ENCODE results near the gene STK32B.

The STK32B gene

GRCh38 chr4:5146248-5146647 is 95.0 kb downstream of the STK32B start:
- Histone ChIP-seq H3K36me3 (no peaks in the 10 kb centered on the region), H3K4me1 (ENCODE audit: control insufficient read depth in 1 of 2, insufficient read depth in 1 of 2, low read depth in 1 of 2, low read length in 1 of 2) (no peaks in the 10 kb centered on the region), H3K4me3 (ENCODE audit: low read depth in 1 of 2, low read length in 1 of 2) (no peak overlapping the region), H3K27me3 (no peaks in the 10 kb centered on the region), H3K27ac (no peak overlapping the region), H3K9me3 (no peaks in the 10 kb centered on the region)
- no peak for TF ChIP-seq CTCF (IDR thresholded peaks at IDR 0.05)

- Histone ChIP-seq H3K9me3 (no peaks in the 10 kb centered on the region), H3K27ac (no peak overlapping the region), H3K4me3 (ENCODE audit: low read depth in 1 of 2, low read length in 1 of 2) (no peak overlapping the region), H3K27me3 (no peaks in the 10 kb centered on the region), H3K36me3 (no peaks in the 10 kb centered on the region), H3K4me1 (ENCODE audit: control insufficient read depth in 1 of 2, insufficient read depth in 1 of 2, low read depth in 1 of 2, low read length in 1 of 2) (no peaks in the 10 kb centered on the region)
- TF ChIP-seq CTCF (IDR thresholded peaks at IDR 0.05), result no peak
Observed at GRCh38 chr4:5152521-5152920, 101.2 kb downstream of the STK32B start.

- no peaks in the 10 kb centered on the region for H3K4me1 ChIP-seq (ENCODE audit: control insufficient read depth in 1 of 2, insufficient read depth in 1 of 2, low read depth in 1 of 2, low read length in 1 of 2)
- H3K4me3 ChIP-seq (ENCODE audit: low read depth in 1 of 2, low read length in 1 of 2), result no peak overlapping the region
- no peaks in the 10 kb centered on the region for H3K36me3 ChIP-seq
- no peak overlapping the region for H3K27ac ChIP-seq
- no peaks in the 10 kb centered on the region for H3K27me3 ChIP-seq
- no peaks in the 10 kb centered on the region for H3K9me3 ChIP-seq
- no peak for TF ChIP-seq CTCF (IDR thresholded peaks at IDR 0.05)
Observed at GRCh38 chr4:5156682-5157081, 105.4 kb downstream of the STK32B start.

GRCh38 chr4:5157791-5158770 is 106.8 kb downstream of the STK32B start:
- Histone ChIP-seq H3K4me1 (ENCODE audit: control insufficient read depth in 1 of 2, insufficient read depth in 1 of 2, low read depth in 1 of 2, low read length in 1 of 2) (no peaks in the 10 kb centered on the region), H3K36me3 (no peaks in the 10 kb centered on the region), H3K9me3 (no peaks in the 10 kb centered on the region), H3K27me3 (no peaks in the 10 kb centered on the region), H3K27ac (no peak overlapping the region), H3K4me3 (ENCODE audit: low read depth in 1 of 2, low read length in 1 of 2) (no peak overlapping the region)
- no peak for TF ChIP-seq CTCF (IDR thresholded peaks at IDR 0.05)

GRCh38 chr4:5158825-5159224 is 107.5 kb downstream of the STK32B start:
- no peak overlapping the region for H3K27ac ChIP-seq
- H3K4me1 ChIP-seq (ENCODE audit: control insufficient read depth in 1 of 2, insufficient read depth in 1 of 2, low read depth in 1 of 2, low read length in 1 of 2), result no peaks in the 10 kb centered on the region
- no peaks in the 10 kb centered on the region for H3K36me3 ChIP-seq
- no peaks in the 10 kb centered on the region for H3K27me3 ChIP-seq
- no peak for TF ChIP-seq CTCF (IDR thresholded peaks at IDR 0.05)
- no peak overlapping the region for H3K4me3 ChIP-seq (ENCODE audit: low read depth in 1 of 2, low read length in 1 of 2)
- no peaks in the 10 kb centered on the region for H3K9me3 ChIP-seq

Data from neutrophil (primary cell).